ENCODE data around the gene TUBA1A. TPM values are rescaled to one million over a fixed set of nuclear protein-coding genes. Genes with fewer than 3 reads are reported as not detected.
"Not testable (repeated sequence)": the region's sequence is repeated elsewhere in the genome, so short reads cannot be mapped to it uniquely, and the experiment has no call there.

The TUBA1A gene
- total and polyA plus RNA-seq, 3 experiments from 2014 or later, result 67.8 to 167 (median 70.4) TPM

GRCh38 chr12:49200919-49201594, 12.2 kb upstream of the TUBA1A start:
- Histone ChIP-seq H3K4me1 (ENCODE audit: insufficient read depth, low read length) (peaks cover 9% of the 10 kb centered on the region), H3K4me3 (ENCODE audit: low read length) (no peak overlapping the region), H3K36me3 (ENCODE audit: insufficient read depth, low read length) (no peaks in the 10 kb centered on the region), H3K9me3 (ENCODE audit: low read length) (no peaks in the 10 kb centered on the region), H3K27me3 (ENCODE audit: insufficient read depth, low read length, poor library complexity, severe bottlenecking) (no peaks in the 10 kb centered on the region), H3K27ac (ENCODE audit: low read depth, low read length) (no peak overlapping the region)
- ChIA-PET POLR2A (interaction anchor here (1.0 kb wide), 1 partner anchor 70 kb away, joined by 3 read pairs; the partner anchor contains the start of gene TUBA1B), CTCF (interaction anchor here (1.0 kb wide), 1 partner anchor 12 kb away, joined by 3 read pairs; the partner anchor contains the start of gene TUBA1A)
- Mint-ChIP-seq H3K27ac (peak overlapping the region in 7 of 8 donors; percentile 1 to 59 (median 10)), H3K4me3 (no peak overlapping the region), H3K4me1 (peaks cover 8 to 16% (median 16%) of the 10 kb centered on the region in 3 donors), H3K36me3 (no peaks in the 10 kb centered on the region), H3K9me3 (no peaks in the 10 kb centered on the region), H3K27me3 (peaks cover under 1 to 7% of the 10 kb centered on the region in 2 donors)
- peak in 2 of 5 donors; percentile 59 to 64 for DNase-seq

DNA sequence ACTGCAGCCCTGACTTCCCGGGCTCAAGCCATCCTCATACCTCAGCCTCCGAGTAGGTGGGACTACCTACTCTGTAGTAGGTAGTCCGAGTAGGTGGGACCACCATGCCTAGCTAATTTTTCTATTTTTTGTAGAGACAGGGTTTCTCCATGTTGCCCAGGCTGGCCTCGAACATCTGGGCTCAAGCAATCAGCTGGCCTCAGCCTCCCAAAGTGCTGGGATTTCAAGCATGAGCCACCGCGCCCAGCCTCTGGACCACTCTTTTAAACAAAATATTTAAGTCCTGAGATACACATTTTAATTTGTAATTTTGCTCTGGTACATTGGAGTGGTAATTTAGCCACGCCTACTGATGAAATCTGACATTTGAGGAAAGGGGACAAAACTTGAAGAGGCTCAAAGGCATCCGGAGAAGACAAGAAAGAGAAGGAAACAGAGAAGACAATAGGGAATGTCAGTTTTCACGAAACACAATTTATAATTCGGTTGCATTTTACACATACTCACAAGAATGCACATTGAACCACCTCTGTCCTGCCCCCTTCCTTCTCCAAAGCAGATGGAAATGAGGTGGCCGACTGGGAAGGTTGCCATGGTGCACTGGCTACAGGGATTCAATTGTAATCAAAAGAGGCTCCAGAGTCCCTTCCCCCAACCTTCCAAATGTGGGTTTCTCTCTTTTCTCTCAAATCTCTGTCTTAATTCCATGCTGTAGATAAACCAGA, 9.7 kb upstream of the TUBA1A start:
- no peaks in the 10 kb centered on the region for H3K36me3 Mint-ChIP-seq
- CTCF ChIA-PET, result no interaction called here
- POLR2A ChIA-PET, result no interaction called here
- Histone ChIP-seq H3K4me1 (ENCODE audit: insufficient read depth, low read length) (peaks cover 9% of the 10 kb centered on the region), H3K36me3 (ENCODE audit: insufficient read depth, low read length) (no peaks in the 10 kb centered on the region), H3K4me3 (ENCODE audit: low read length) (no peak overlapping the region), H3K27me3 (ENCODE audit: insufficient read depth, low read length, poor library complexity, severe bottlenecking) (no peaks in the 10 kb centered on the region), H3K9me3 (ENCODE audit: low read length) (no peaks in the 10 kb centered on the region), H3K27ac (ENCODE audit: low read depth, low read length) (no peak overlapping the region)
- H3K27ac Mint-ChIP-seq, result peak overlapping the region in 2 of 8 donors; percentile 5 to 43
- no peaks in the 10 kb centered on the region for H3K9me3 Mint-ChIP-seq
- no peak overlapping the region for H3K4me3 Mint-ChIP-seq
- peaks cover 4 to 10% of the 10 kb centered on the region in 2 donors for H3K27me3 Mint-ChIP-seq
- peaks cover 8 to 16% (median 16%) of the 10 kb centered on the region in 3 donors for H3K4me1 Mint-ChIP-seq
- DNase-seq, result no peak

DNA sequence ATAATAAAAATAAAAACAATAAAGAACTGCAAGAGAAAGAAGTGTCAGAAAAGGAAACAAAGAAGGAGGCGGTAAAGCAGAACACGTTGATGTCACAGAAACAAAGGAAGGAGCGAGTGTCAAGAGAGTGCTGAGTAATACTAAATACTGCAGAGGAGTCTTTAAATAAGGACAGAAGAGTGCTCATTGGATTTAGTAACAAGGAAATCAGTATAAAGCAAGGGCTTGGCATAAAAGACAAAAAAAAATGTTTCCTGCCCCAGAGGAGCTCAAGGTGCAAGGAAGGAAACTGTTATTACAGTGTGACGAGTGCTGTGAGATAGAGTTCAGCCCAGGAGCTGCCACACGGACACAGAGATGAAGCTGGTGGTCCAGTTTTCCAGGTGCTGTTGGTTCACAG, 8.4 kb upstream of the TUBA1A start:
- H3K36me3 Mint-ChIP-seq, result peaks cover 0 to 2% (median 0%) of the 10 kb centered on the region in 3 donors
- DNase-seq, result no peak
- peaks cover 8 to 16% (median 16%) of the 10 kb centered on the region in 3 donors for H3K4me1 Mint-ChIP-seq
- no peak overlapping the region for H3K4me3 Mint-ChIP-seq
- H3K27ac ChIP-seq (ENCODE audit: low read depth, low read length), result no peak overlapping the region
- H3K4me3 ChIP-seq (ENCODE audit: low read length), result no peak overlapping the region
- H3K9me3 Mint-ChIP-seq, result no peaks in the 10 kb centered on the region
- H3K27me3 ChIP-seq (ENCODE audit: insufficient read depth, low read length, poor library complexity, severe bottlenecking), result no peaks in the 10 kb centered on the region
- no peaks in the 10 kb centered on the region for H3K36me3 ChIP-seq (ENCODE audit: insufficient read depth, low read length)
- POLR2A ChIA-PET, result no interaction called here
- CTCF ChIA-PET, result no interaction called here
- H3K27ac Mint-ChIP-seq, result no peak overlapping the region
- no peaks in the 10 kb centered on the region for H3K9me3 ChIP-seq (ENCODE audit: low read length)
- H3K27me3 Mint-ChIP-seq, result peaks cover 4 to 8% of the 10 kb centered on the region in 2 donors
- peaks cover 9% of the 10 kb centered on the region for H3K4me1 ChIP-seq (ENCODE audit: insufficient read depth, low read length)

GRCh38 chr12:49195736-49196135, 6.9 kb upstream of the TUBA1A start:
- Mint-ChIP-seq H3K4me3 (no peak overlapping the region), H3K9me3 (no peaks in the 10 kb centered on the region), H3K4me1 (peaks cover under 1% of the 10 kb centered on the region in 3 donors), H3K36me3 (peaks cover 0 to 2% (median 0%) of the 10 kb centered on the region in 3 donors), H3K27me3 (peaks cover 4 to 8% of the 10 kb centered on the region in 2 donors), H3K27ac (no peak overlapping the region)
- H3K27ac ChIP-seq (ENCODE audit: low read depth, low read length), result no peak overlapping the region
- CTCF ChIA-PET, result interaction anchor here (1.1 kb wide), 1 partner anchor 19 kb away, joined by 3 read pairs; no protein-coding TSS in a partner anchor
- H3K27me3 ChIP-seq (ENCODE audit: insufficient read depth, low read length, poor library complexity, severe bottlenecking), result no peaks in the 10 kb centered on the region
- POLR2A ChIA-PET, result no interaction called here
- H3K4me3 ChIP-seq (ENCODE audit: low read length), result no peak overlapping the region
- H3K9me3 ChIP-seq (ENCODE audit: low read length), result no peaks in the 10 kb centered on the region
- no peaks in the 10 kb centered on the region for H3K36me3 ChIP-seq (ENCODE audit: insufficient read depth, low read length)
- DNase-seq, result no peak
- H3K4me1 ChIP-seq (ENCODE audit: insufficient read depth, low read length), result no peaks in the 10 kb centered on the region

- H3K27ac ChIP-seq (ENCODE audit: low read depth, low read length); H3K4me1 ChIP-seq (ENCODE audit: insufficient read depth, low read length); H3K27me3 ChIP-seq (ENCODE audit: insufficient read depth, low read length, poor library complexity, severe bottlenecking); H3K36me3 ChIP-seq (ENCODE audit: insufficient read depth, low read length); H3K4me3 Mint-ChIP-seq; H3K9me3 Mint-ChIP-seq; H3K4me1 Mint-ChIP-seq; H3K27ac Mint-ChIP-seq; H3K4me3 ChIP-seq (ENCODE audit: low read length); H3K36me3 Mint-ChIP-seq; DNase-seq; H3K9me3 ChIP-seq (ENCODE audit: low read length); CTCF ChIA-PET: not testable (repeated sequence)
- H3K27me3 Mint-ChIP-seq, result peaks cover 4 to 10% of the 10 kb centered on the region in 2 donors
- POLR2A ChIA-PET, result interaction anchor here (0.6 kb wide), 1 partner anchor 177 kb away, joined by 3 read pairs; no protein-coding TSS in a partner anchor
Measured at GRCh38 chr12:49193746-49194145, 4.9 kb upstream of the TUBA1A start.

DNA sequence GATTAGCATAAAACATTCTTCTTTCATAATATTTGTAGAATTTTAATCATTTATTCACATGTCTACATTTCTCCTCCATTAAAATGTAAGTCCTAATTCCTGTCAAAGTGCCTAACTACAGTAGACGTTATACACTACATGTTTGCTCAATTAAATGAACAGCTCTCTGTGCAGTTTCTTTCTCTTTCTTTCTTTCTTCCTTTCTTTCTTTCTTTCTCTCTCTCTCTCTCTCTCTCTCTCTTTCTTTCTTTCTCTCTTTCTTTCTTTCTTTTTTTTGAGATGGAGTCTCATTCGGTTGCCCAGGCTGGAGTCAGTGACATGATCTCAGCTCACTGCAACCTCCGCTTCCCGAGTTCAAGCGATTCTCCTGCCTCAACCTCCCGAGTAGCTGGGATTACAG, 2.6 kb upstream of the TUBA1A start:
- H3K4me1 ChIP-seq (ENCODE audit: insufficient read depth, low read length), result peaks cover 18% of the 10 kb centered on the region
- H3K27ac Mint-ChIP-seq; H3K4me3 Mint-ChIP-seq; H3K27ac ChIP-seq (ENCODE audit: low read depth, low read length); POLR2A ChIA-PET; H3K9me3 ChIP-seq (ENCODE audit: low read length); DNase-seq; CTCF ChIA-PET; H3K4me3 ChIP-seq (ENCODE audit: low read length); H3K36me3 ChIP-seq (ENCODE audit: insufficient read depth, low read length); H3K9me3 Mint-ChIP-seq; H3K27me3 ChIP-seq (ENCODE audit: insufficient read depth, low read length, poor library complexity, severe bottlenecking): not testable (repeated sequence)
- peaks cover 22 to 26% (median 23%) of the 10 kb centered on the region in 3 donors for H3K4me1 Mint-ChIP-seq
- peaks cover 4 to 17% of the 10 kb centered on the region in 2 donors for H3K27me3 Mint-ChIP-seq
- peaks cover 0 to 19% (median 2%) of the 10 kb centered on the region in 3 donors for H3K36me3 Mint-ChIP-seq

DNA sequence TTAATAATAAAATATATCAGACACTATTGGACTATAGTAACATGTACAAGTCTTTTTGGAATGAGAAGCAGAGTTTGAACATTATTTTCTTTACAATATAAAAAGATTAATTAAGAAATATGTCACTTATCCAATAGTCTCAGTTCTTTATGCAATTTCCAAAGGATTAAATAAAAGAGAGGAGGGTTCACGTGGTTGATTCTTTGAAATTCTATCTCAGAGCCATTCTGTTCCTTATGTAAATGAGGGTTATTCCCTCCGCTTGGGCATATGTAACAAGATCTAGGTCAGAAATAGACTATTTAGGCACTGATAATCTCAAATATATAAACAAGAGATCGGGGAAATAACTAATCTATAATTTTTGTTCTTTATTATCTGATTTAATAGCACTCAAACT, 2.1 kb upstream of the TUBA1A start:
- Mint-ChIP-seq H3K36me3 (peaks cover 4 to 25% (median 5%) of the 10 kb centered on the region in 3 donors), H3K4me3 (no peak overlapping the region), H3K27ac (no peak overlapping the region), H3K4me1 (peaks cover 22 to 30% (median 24%) of the 10 kb centered on the region in 3 donors), H3K27me3 (peaks cover 3 to 13% of the 10 kb centered on the region in 2 donors), H3K9me3 (no peaks in the 10 kb centered on the region)
- ChIA-PET POLR2A (interaction anchor here (0.8 to 1.1 kb wide), 2 partner anchors 21 to 922 kb away, joined by 5 to 7 read pairs; no protein-coding TSS in a partner anchor), CTCF (no interaction called here)
- Histone ChIP-seq H3K4me1 (ENCODE audit: insufficient read depth, low read length) (peaks cover 18% of the 10 kb centered on the region), H3K9me3 (ENCODE audit: low read length) (no peaks in the 10 kb centered on the region), H3K4me3 (ENCODE audit: low read length) (no peak overlapping the region), H3K27ac (ENCODE audit: low read depth, low read length) (no peak overlapping the region), H3K27me3 (ENCODE audit: insufficient read depth, low read length, poor library complexity, severe bottlenecking) (no peaks in the 10 kb centered on the region), H3K36me3 (ENCODE audit: insufficient read depth, low read length) (peaks cover 5% of the 10 kb centered on the region)
- no peak for DNase-seq
